HCT116 (cell line): ENCODE results near the gene NEK7. TPM values are rescaled to one million over a fixed set of nuclear protein-coding genes. Genes with fewer than 3 reads are reported as not detected.

Experiments used
- ATAC-seq: fragments of 200-7000 bp; cut with Tn5 transposase; 2 replicates; pipeline ENCODE4 v1.9.1; 2020; ENCODE audit warnings: mild to moderate bottlenecking, moderate library complexity
- BruUV-seq: library from RNA; stranded (reverse); fragments of 400-500 nt; replicated peaks from 2 replicates; lab custom pipeline; 2021; lab: Mats Ljungman, UMichigan
- CTCF ChIA-PET: fragments of 300-600 bp; sonication (Branson Sonifier 250); formaldehyde crosslinking; loops from one replicate; lab custom pipeline; 2021; ENCODE audit warnings: antibody characterized with exemption; lab: Charles Lee
- POLR2A ChIA-PET: fragments of 300-600, 350-600 bp; sonication (Branson Sonifier 250); formaldehyde crosslinking; loops from one replicate; lab custom pipeline; 2021; ENCODE audit warnings: antibody characterized with exemption; lab: Charles Lee
- RAD21 ChIA-PET, 2 experiments: fragments of 300-600 bp; sonication (Branson Sonifier 250); formaldehyde crosslinking; loops; one replicate each; lab custom pipeline; 2023; ENCODE audit warnings: low total read pairs in 2 of 2; ENCODE audit not compliant: uncharacterized antibody in 2 of 2, unreplicated experiment in 2 of 2, low non-redundant PET in 1 of 2; lab: Charles Lee
- DNase-seq: peaks from one replicate; pipeline ENCODE4 v3.0.0-alpha.2; 2010; ENCODE audit warnings: low read depth, low spot score
- H2AFZ ChIP-seq: fragments of 200-600 bp; shearing (Covaris generic), sonication (generic); 2 replicates; pipeline ENCODE4 v1.6.1; 2017; ENCODE audit warnings: low read depth, mixed run types, mixed read lengths, antibody characterized with exemption, low read length; ENCODE audit not compliant: poor library complexity, severe bottlenecking
- H3K27ac ChIP-seq: 2 replicates; pipeline ENCODE4 v1.5.1; 2012; ENCODE audit warnings: low read depth, low read length
- H3K27me3 ChIP-seq: fragments of 200-600 bp; sonication (generic); 2 replicates; pipeline ENCODE4 v1.6.1; 2016; ENCODE audit warnings: mixed run types, low read length, mixed read lengths; ENCODE audit not compliant: insufficient read depth
- H3K36me3 ChIP-seq, 2 experiments: fragments of 200-500 bp in 1 of 2; fragments of 200-600 bp in 1 of 2; sonication (Bioruptor generic) in 1 of 2; sonication (generic) in 1 of 2; 2 replicates each; pipeline versions ENCODE4 v1.5.1 to v1.6.1; 2014 to 2016; ENCODE audit warnings: low read length in 2 of 2, inconsistent platforms in 1 of 2, mixed read lengths in 1 of 2, mixed run types in 1 of 2; ENCODE audit not compliant: insufficient read depth in 2 of 2, control insufficient read depth in 1 of 2
- H3K4me1 ChIP-seq, 2 experiments: fragments of 200-600 bp in 1 of 2; sonication (generic) in 1 of 2; 2 replicates each; pipeline versions ENCODE4 v1.5.1 to v1.6.1; 2012 to 2017; ENCODE audit warnings: low read length in 2 of 2, inconsistent platforms in 1 of 2, mild to moderate bottlenecking in 1 of 2, mixed read lengths in 1 of 2, mixed run types in 1 of 2, moderate library complexity in 1 of 2; ENCODE audit not compliant: insufficient read depth in 2 of 2, control insufficient read depth in 1 of 2
- H3K4me2 ChIP-seq: fragments of 200-600 bp; sonication (generic); 2 replicates; pipeline ENCODE4 v1.6.1; 2017; ENCODE audit warnings: mixed run types, low read length, mixed read lengths
- H3K4me3 ChIP-seq, 2 experiments: fragments of 200-600 bp in 1 of 2; sonication (generic) in 1 of 2; replicated peaks in 1 of 2; 2 replicates each; pipeline ENCODE4 v1.5.1; 2011 to 2016; ENCODE audit warnings: low read length in 2 of 2, control low read depth in 1 of 2, low read depth in 1 of 2, mild to moderate bottlenecking in 1 of 2, mixed read lengths in 1 of 2, mixed run types in 1 of 2
- H3K79me2 ChIP-seq: fragments of 200-600 bp; sonication (generic); 2 replicates; pipeline ENCODE4 v1.6.1; 2017; ENCODE audit warnings: mild to moderate bottlenecking, mixed run types, low read length, moderate library complexity, mixed read lengths; ENCODE audit not compliant: insufficient read depth
- H3K9ac ChIP-seq: fragments of 200-600 bp; sonication (generic); 2 replicates; pipeline ENCODE4 v1.6.1; 2016; ENCODE audit warnings: low read length, mixed read lengths
- H3K9me2 ChIP-seq: fragments of 200-600 bp; sonication (generic), shearing (Covaris generic); 2 replicates; pipeline ENCODE4 v1.6.1; 2017; ENCODE audit warnings: mixed run types, mild to moderate bottlenecking, moderate library complexity; ENCODE audit not compliant: insufficient read depth
- H3K9me3 ChIP-seq, 2 experiments: fragments of 200-500 bp in 1 of 2; fragments of 200-600 bp in 1 of 2; sonication (Bioruptor generic) in 1 of 2; sonication (generic) in 1 of 2; 2 replicates each; pipeline ENCODE4 v1.6.1; 2014 to 2017; ENCODE audit warnings: low read length in 2 of 2, mixed read lengths in 2 of 2, inconsistent platforms in 1 of 2, low read depth in 1 of 2, mild to moderate bottlenecking in 1 of 2, mixed run types in 1 of 2, moderate library complexity in 1 of 2; ENCODE audit not compliant: control insufficient read depth in 1 of 2, insufficient read depth in 1 of 2
- H4K20me1 ChIP-seq: fragments of 200-600 bp; sonication (generic), shearing (Covaris generic); 2 replicates; pipeline ENCODE4 v1.6.1; 2017; ENCODE audit warnings: mixed run types, mild to moderate bottlenecking, moderate library complexity; ENCODE audit not compliant: insufficient read depth
- CEBPB ChIP-seq: IDR thresholded peaks from 2 replicates; pipeline ENCODE4 v1.6.1; 2012; ENCODE audit warnings: low read depth
- POLR2AphosphoS5 ChIP-seq: IDR thresholded peaks from 2 replicates; pipeline ENCODE4 v1.6.1; 2011; ENCODE audit warnings: mild to moderate bottlenecking, low read depth, low read length, moderate library complexity
- YY1 ChIP-seq: IDR thresholded peaks from 2 replicates; pipeline ENCODE4 v1.6.1; 2011; ENCODE audit warnings: low read length, low read depth, moderate library complexity, mild to moderate bottlenecking; ENCODE audit not compliant: insufficient replicate concordance; ENCODE audit errors: extremely low read depth
- ZBTB33 ChIP-seq: IDR thresholded peaks from 2 replicates; pipeline ENCODE4 v1.6.1; 2011; ENCODE audit warnings: mild to moderate bottlenecking, low read length, moderate library complexity; ENCODE audit not compliant: insufficient replicate concordance; ENCODE audit errors: extremely low read depth
- intact Hi-C: fragments of 100-400 bp; cut with micrococcal nuclease; formaldehyde crosslinking; loops from 2 replicates; pipeline ENCODE4 v1.10.0; 2022
- total RNA-seq: library from RNA; stranded (reverse); gene quantifications from one replicate; pipeline ENCODE4 v1.2.1, GENCODE V29; 2021; ENCODE audit not compliant: unreplicated experiment

NEK7 gene
- total RNA-seq, 1 experiment from 2014 or later, result 33.0 TPM

- no peak for TF ChIP-seq ZBTB33
- TF ChIP-seq POLR2AphosphoS5, result no peak
- no peak for TF ChIP-seq YY1
Observed at GRCh38 chr1:198232378-198232777, 75.6 kb downstream of the NEK7 start (continued).

- Histone ChIP-seq H3K9me2 (no peaks in the 10 kb centered on the region), H3K27ac (no peak overlapping the region), H3K9me3 (peaks cover 0 to 6% of the 10 kb centered on the region in 2 experiments; a peak in 1 of 4 replicates), H3K4me1 (peaks cover 4 to 12% of the 10 kb centered on the region in 2 experiments; a peak in 2 of 4 replicates), H3K27me3 (no peaks in the 10 kb centered on the region), H3K36me3 (peaks cover 0 to 6% of the 10 kb centered on the region in 2 experiments; a peak in 1 of 4 replicates), H4K20me1 (no peaks in the 10 kb centered on the region), H3K4me3 (no peak overlapping the region), H2AFZ (no peak overlapping the region), H3K9ac (no peak overlapping the region), H3K4me2 (no peak overlapping the region), H3K79me2 (no peaks in the 10 kb centered on the region)
- ATAC-seq (no peak), DNase-seq (no peak)
- RAD21 ChIA-PET, result no interaction called here
- POLR2A ChIA-PET, result no interaction called here
- CTCF ChIA-PET, result no interaction called here
- intact Hi-C loops, result no loop called here
- no TSS peak for BruUV-seq
- no peak for TF ChIP-seq CEBPB
Observed at GRCh38 chr1:198232940-198233675, 76.3 kb downstream of the NEK7 start.
